ENCODE measurements around the gene FHOD1.

The FHOD1 gene

DNA sequence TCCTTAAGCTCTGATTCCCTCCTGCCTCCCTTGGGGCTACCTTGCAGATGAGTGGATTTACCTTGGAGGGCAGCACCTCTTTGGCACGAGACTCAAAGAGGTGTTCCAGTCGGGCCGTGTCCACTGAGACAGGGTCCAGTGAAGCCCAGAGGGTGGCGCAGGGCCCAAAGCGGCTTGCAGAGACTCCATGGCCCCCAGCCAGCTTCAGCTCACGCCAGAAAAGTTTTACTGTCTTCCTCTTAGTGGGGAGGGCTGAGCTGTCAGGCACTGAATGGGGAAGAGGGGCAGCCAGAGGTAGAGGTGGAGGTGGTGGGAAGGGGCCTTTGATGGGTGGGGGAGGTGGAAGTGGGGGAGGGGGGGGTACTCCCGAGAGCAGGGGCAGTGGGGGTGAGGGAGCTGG, 13.7 kb downstream of the FHOD1 start:
- no peak overlapping the region for H3K4me3 ChIP-seq (ENCODE audit: low read depth, low read length)
- TF ChIP-seq, protein P1, sequence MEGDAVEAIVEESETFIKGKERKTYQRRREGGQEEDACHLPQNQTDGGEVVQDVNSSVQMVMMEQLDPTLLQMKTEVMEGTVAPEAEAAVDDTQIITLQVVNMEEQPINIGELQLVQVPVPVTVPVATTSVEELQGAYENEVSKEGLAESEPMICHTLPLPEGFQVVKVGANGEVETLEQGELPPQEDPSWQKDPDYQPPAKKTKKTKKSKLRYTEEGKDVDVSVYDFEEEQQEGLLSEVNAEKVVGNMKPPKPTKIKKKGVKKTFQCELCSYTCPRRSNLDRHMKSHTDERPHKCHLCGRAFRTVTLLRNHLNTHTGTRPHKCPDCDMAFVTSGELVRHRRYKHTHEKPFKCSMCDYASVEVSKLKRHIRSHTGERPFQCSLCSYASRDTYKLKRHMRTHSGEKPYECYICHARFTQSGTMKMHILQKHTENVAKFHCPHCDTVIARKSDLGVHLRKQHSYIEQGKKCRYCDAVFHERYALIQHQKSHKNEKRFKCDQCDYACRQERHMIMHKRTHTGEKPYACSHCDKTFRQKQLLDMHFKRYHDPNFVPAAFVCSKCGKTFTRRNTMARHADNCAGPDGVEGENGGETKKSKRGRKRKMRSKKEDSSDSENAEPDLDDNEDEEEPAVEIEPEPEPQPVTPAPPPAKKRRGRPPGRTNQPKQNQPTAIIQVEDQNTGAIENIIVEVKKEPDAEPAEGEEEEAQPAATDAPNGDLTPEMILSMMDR (IDR thresholded peaks at IDR 0.05; ENCODE audit: borderline replicate concordance, insufficient read depth, low read depth, low read length): no peak

- H3K4me3 ChIP-seq (ENCODE audit: low read depth, low read length): no peak overlapping the region
- TF ChIP-seq, protein P1 (IDR thresholded peaks at IDR 0.05; ENCODE audit: borderline replicate concordance, insufficient read depth, low read depth, low read length): no peak
Measured at GRCh38 chr16:67230809-67231660, 16.2 kb downstream of the FHOD1 start.

DNA sequence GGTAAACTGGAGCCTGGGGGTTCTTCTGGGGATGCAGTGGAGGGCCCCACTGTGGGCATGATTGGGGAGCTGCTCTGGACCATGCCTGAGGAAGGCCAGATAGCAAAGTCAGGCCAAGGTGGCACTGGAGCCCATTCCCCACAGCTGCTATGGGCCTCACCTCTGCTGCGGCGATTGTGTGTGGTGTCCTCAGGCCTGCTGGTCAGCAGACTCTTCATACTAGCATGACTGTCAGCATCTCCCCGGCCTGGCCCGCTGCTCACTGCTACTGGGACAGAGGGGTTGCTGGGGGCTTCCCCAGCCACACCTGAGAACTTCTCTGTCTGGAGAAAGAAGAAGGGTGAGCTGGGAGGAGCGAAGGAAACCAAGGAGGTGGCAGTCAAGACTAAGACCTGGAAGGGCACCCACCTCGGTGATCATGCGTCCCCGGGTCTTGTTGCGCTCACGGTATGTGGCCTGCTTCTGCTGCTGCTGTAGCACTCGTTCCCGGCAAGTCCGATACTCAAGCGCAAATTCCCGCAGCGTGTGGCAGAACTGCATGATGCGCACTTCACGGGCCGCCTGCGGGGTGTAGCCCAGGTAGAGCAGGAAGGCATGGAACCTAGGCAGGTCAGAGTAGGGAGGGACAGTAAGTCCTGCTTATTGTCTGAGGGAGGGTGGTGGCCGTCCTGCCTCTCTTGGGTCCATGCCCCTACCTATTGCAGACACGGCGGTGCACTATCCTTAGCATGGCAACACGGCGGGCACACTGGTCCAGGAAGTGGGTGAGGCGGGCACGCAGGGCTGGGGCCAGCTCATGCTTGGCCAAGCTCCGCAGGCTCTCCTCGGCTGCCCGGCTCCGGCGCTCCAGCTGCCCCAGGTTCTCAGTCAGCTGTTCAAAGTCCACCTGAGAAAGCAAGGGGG, 17.1 kb downstream of the FHOD1 start:
- H3K4me3 ChIP-seq (ENCODE audit: low read depth, low read length): no peak overlapping the region
- TF ChIP-seq, protein P1 (IDR thresholded peaks at IDR 0.05; ENCODE audit: borderline replicate concordance, insufficient read depth, low read depth, low read length): no peak

GRCh38 chr16:67228905-67229304, 18.4 kb downstream of the FHOD1 start:
- no peak overlapping the region for H3K4me3 ChIP-seq (ENCODE audit: low read depth, low read length)

DNA sequence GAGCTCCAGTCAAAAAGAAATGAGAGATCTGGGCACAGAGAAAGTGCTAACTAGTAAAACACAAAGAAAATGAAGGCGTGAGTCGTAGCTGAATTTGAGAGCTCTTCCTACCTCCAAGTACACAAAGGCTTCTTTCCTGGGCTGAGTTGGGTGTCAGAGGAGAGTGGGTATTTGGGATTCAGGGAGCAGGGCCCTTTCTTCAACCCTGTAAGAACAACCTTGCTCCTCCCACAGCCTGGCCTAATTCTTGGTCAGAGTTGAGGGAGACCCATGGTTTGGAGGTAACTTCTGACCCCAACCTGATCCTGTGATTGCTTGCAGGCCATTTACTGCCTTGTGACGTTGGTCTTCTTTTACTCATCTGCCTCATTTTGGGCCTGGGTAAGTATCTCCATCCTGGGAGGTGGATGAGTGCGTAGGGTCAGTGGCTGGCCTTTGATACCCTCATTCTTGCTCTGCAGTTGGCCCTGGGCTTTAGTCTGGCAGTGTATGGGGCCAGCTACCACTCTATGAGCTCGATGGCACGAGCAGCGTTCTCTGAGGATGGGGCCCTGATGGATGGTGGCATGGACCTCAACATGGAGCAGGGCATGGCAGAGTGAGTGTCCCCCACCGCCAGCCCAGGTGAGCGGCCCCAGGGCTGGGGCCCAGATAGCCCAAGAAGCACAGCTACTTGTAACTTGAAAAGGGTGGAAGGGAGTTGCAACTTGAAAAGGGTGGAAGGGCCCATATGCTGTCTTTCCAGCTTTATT, 19.1 kb downstream of the FHOD1 start:
- TF ChIP-seq, protein P1 (IDR thresholded peaks at IDR 0.05; ENCODE audit: borderline replicate concordance, insufficient read depth, low read depth, low read length): no peak

More at GRCh38 chr16:67228905-67229304, 18.4 kb downstream of the FHOD1 start:
- TF ChIP-seq, protein P1 (IDR thresholded peaks at IDR 0.05; ENCODE audit: borderline replicate concordance, insufficient read depth, low read depth, low read length): no peak

GRCh38 chr16:67227567-67227921, 19.7 kb downstream of the FHOD1 start:
- TF ChIP-seq, protein P1 (IDR thresholded peaks at IDR 0.05; ENCODE audit: borderline replicate concordance, insufficient read depth, low read depth, low read length): no peak
- peak overlapping the region; percentile 86 for H3K4me3 ChIP-seq (ENCODE audit: low read depth, low read length)

More for the DNA sequence above, 19.1 kb downstream of the FHOD1 start:
- H3K4me3 ChIP-seq (ENCODE audit: low read depth, low read length): peak overlapping the region; percentile 86

Measured in GM12875 (cell line).